BJ (cell line): ENCODE data around the gene AOAH. TPM values are rescaled to one million over a fixed set of nuclear protein-coding genes. Genes with fewer than 3 reads are reported as not detected.

ENCODE experiments used
- CTCF ChIA-PET: fragments of 350-600 bp; formaldehyde crosslinking; extraction: SDS; loops from one replicate; lab custom pipeline; 2021; ENCODE audit warnings: antibody characterized with exemption, inconsistent platforms; lab: Yijun Ruan, JAX
- POLR2A ChIA-PET: fragments of 300-600 bp; sonication (Branson Sonifier 250); formaldehyde crosslinking; extraction: SDS; loops from one replicate; lab custom pipeline; 2021; ENCODE audit warnings: antibody characterized with exemption; lab: Charles Lee
- DNase-seq: peaks from one replicate; pipeline ENCODE4 v3.0.0-alpha.2; 2011; ENCODE audit warnings: low read depth
- H3K27me3 ChIP-seq: 2 replicates; pipeline ENCODE4 v1.6.0; 2011; ENCODE audit warnings: low read length; ENCODE audit not compliant: control insufficient read depth, insufficient read depth
- H3K36me3 ChIP-seq: 2 replicates; pipeline ENCODE4 v1.5.1; 2011; ENCODE audit warnings: low read length; ENCODE audit not compliant: control insufficient read depth, insufficient read depth
- H3K4me3 ChIP-seq: 2 replicates; pipeline ENCODE4 v1.5.1; 2011; ENCODE audit warnings: low read depth, mild to moderate bottlenecking, control low read depth, low read length
- polyA plus RNA-seq: library from polyadenylated mRNA; depleted of rRNA; stranded (reverse); fragments of >200 nt; gene quantifications from 2 replicates; pipeline ENCODE4 v1.2.3, GENCODE V29; 2011
- TF ChIP-seq, protein P1 (sequence below): IDR thresholded peaks from 2 replicates; pipeline ENCODE4 v1.5.1; 2011; ENCODE audit warnings: low read depth, mild to moderate bottlenecking, control low read depth, inconsistent platforms, low read length, moderate library complexity; ENCODE audit not compliant: insufficient read depth

The AOAH gene
- polyA plus RNA-seq, 1 experiment = not detected

- ChIA-PET CTCF (interaction anchor here (1.3 to 1.5 kb wide), 2 partner anchors 8 to 14 kb away, joined by 3 to 5 read pairs; no protein-coding TSS in a partner anchor), POLR2A (no interaction called here)
- Histone ChIP-seq H3K27me3 (peaks cover 6% of the 10 kb centered on the region), H3K4me3 (no peak overlapping the region), H3K36me3 (no peaks in the 10 kb centered on the region)
- DNase-seq = no peak
- TF ChIP-seq, protein P1, sequence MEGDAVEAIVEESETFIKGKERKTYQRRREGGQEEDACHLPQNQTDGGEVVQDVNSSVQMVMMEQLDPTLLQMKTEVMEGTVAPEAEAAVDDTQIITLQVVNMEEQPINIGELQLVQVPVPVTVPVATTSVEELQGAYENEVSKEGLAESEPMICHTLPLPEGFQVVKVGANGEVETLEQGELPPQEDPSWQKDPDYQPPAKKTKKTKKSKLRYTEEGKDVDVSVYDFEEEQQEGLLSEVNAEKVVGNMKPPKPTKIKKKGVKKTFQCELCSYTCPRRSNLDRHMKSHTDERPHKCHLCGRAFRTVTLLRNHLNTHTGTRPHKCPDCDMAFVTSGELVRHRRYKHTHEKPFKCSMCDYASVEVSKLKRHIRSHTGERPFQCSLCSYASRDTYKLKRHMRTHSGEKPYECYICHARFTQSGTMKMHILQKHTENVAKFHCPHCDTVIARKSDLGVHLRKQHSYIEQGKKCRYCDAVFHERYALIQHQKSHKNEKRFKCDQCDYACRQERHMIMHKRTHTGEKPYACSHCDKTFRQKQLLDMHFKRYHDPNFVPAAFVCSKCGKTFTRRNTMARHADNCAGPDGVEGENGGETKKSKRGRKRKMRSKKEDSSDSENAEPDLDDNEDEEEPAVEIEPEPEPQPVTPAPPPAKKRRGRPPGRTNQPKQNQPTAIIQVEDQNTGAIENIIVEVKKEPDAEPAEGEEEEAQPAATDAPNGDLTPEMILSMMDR = no peak
These were observed 89.2 kb downstream of the AOAH start for GRCh38 chr7:36635091-36635490.

GRCh38 chr7:36633377-36633776 is 90.9 kb downstream of the AOAH start:
- ChIA-PET CTCF (no interaction called here), POLR2A (no interaction called here)
- TF ChIP-seq, protein P1 = no peak
- Histone ChIP-seq H3K27me3 (peaks cover 2% of the 10 kb centered on the region), H3K36me3 (no peaks in the 10 kb centered on the region), H3K4me3 (no peak overlapping the region)
- no peak for DNase-seq

DNA sequence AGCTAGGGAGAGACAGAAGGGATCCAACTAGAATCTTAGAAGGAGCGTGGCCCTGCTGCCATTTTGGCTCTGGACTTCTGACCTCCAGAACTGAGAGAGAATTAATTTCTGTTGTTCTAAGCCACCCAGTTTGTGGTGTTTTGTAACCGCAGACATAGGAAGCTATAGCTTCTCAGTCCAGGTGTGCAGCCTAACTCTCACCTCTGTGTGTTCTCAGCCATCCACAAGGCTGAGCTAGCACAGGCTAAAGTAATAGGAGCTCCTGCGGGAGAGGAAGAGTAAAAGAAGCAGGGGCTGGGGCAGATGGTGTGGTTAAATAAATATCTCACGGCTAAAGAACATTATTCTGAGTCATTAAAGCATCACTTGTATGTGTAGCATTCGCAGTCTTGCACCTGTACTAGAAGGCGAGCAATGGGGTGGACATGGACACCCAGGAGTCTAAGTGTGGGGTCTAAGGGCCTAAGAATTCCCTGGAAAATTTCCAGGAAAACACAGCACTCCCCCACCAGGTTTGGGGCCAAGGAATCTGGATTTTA is 94.1 kb downstream of the AOAH start:
- TF ChIP-seq, protein P1 = no peak
- Histone ChIP-seq H3K27me3 (peaks cover 7% of the 10 kb centered on the region), H3K4me3 (no peak overlapping the region), H3K36me3 (no peaks in the 10 kb centered on the region)
- ChIA-PET CTCF (interaction anchor here (0.6 to 1.2 kb wide), 2 partner anchors 14 to 41 kb away, joined by 3 read pairs; no protein-coding TSS in a partner anchor), POLR2A (no interaction called here)
- DNase-seq = no peak

DNA sequence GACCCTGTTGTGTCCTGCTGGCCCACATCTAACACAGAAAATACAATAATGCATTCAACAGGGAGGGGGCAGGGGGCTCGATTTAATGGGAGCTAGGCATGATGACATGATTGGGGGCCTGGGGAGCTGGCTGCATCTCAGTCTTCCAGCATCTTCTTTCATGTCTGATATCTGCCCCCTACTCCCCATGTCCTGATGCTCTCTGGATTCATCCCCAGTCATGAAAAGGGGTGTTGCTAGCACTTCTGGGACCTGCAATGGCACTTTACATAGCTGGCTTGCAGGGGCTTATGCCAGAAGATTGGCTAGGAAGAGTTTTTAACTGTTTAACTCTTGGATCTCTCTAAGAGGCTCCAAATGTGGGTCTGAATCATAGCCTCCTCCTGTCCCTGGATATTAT is 94.9 kb downstream of the AOAH start:
- DNase-seq = no peak
- Histone ChIP-seq H3K27me3 (peaks cover 7% of the 10 kb centered on the region), H3K36me3 (no peaks in the 10 kb centered on the region), H3K4me3 (no peak overlapping the region)
- ChIA-PET CTCF (interaction anchor here (1.2 kb wide), 1 partner anchor 41 kb away, joined by 3 read pairs; no protein-coding TSS in a partner anchor), POLR2A (no interaction called here)
- TF ChIP-seq, protein P1 = no peak

GRCh38 chr7:36627836-36628235 is 96.5 kb downstream of the AOAH start:
- TF ChIP-seq, protein P1 = no peak
- CTCF ChIA-PET = interaction anchor here (1.0 kb wide), 1 partner anchor 43 kb away, joined by 4 read pairs; no protein-coding TSS in a partner anchor
- Histone ChIP-seq H3K27me3 (peaks cover 7% of the 10 kb centered on the region), H3K4me3 (no peak overlapping the region), H3K36me3 (no peaks in the 10 kb centered on the region)
- no peak for DNase-seq
- POLR2A ChIA-PET = no interaction called here
